ENCODE data around the gene ESPL1. TPM values are rescaled to one million over a fixed set of nuclear protein-coding genes. Genes with fewer than 3 reads are reported as not detected.

Gene ESPL1
- total RNA-seq, 1 donor from 2014 or later = 2.2 TPM

- H3K27me3 ChIP-seq (ENCODE audit: control insufficient read depth, insufficient read depth, low read length) = peaks cover 26% of the 10 kb centered on the region
- H3K36me3 ChIP-seq (ENCODE audit: control insufficient read depth, insufficient read depth, low read length) = no peaks in the 10 kb centered on the region
- DNase-seq (ENCODE audit: low read depth) = no peak
- H3K4me3 ChIP-seq (ENCODE audit: low read depth, low read length) = no peak overlapping the region
- no peak for TF ChIP-seq CTCF (IDR thresholded peaks at IDR 0.05; ENCODE audit: insufficient read depth, low read length, poor library complexity, severe bottlenecking)
These were observed 28.3 kb upstream of the ESPL1 start for GRCh38 chr12:53239643-53240258.

- H3K27me3 ChIP-seq (ENCODE audit: control insufficient read depth, insufficient read depth, low read length) = peaks cover 26% of the 10 kb centered on the region
These were observed 26.3 kb upstream of the ESPL1 start for GRCh38 chr12:53241623-53242412.

GRCh38 chr12:53244337-53244736 lies 23.8 kb upstream of the ESPL1 start:
- Histone ChIP-seq H3K27me3 (ENCODE audit: control insufficient read depth, insufficient read depth, low read length) (peaks cover 26% of the 10 kb centered on the region), H3K36me3 (ENCODE audit: control insufficient read depth, insufficient read depth, low read length) (no peaks in the 10 kb centered on the region), H3K4me3 (ENCODE audit: low read depth, low read length) (no peak overlapping the region)
- no peak for DNase-seq (ENCODE audit: low read depth)
- no peak for TF ChIP-seq CTCF (IDR thresholded peaks at IDR 0.05; ENCODE audit: insufficient read depth, low read length, poor library complexity, severe bottlenecking)

More at GRCh38 chr12:53241623-53242412, 26.3 kb upstream of the ESPL1 start:
- no peak for DNase-seq (ENCODE audit: low read depth)
- no peak for TF ChIP-seq CTCF (IDR thresholded peaks at IDR 0.05; ENCODE audit: insufficient read depth, low read length, poor library complexity, severe bottlenecking)
- no peaks in the 10 kb centered on the region for H3K36me3 ChIP-seq (ENCODE audit: control insufficient read depth, insufficient read depth, low read length)
- H3K4me3 ChIP-seq (ENCODE audit: low read depth, low read length) = no peak overlapping the region

GRCh38 chr12:53245286-53245685 lies 22.8 kb upstream of the ESPL1 start:
- H3K27me3 ChIP-seq (ENCODE audit: control insufficient read depth, insufficient read depth, low read length) = peaks cover 26% of the 10 kb centered on the region
- no peaks in the 10 kb centered on the region for H3K36me3 ChIP-seq (ENCODE audit: control insufficient read depth, insufficient read depth, low read length)
- H3K4me3 ChIP-seq (ENCODE audit: low read depth, low read length) = no peak overlapping the region
- DNase-seq (ENCODE audit: low read depth) = no peak
- no peak for TF ChIP-seq CTCF (IDR thresholded peaks at IDR 0.05; ENCODE audit: insufficient read depth, low read length, poor library complexity, severe bottlenecking)

GRCh38 chr12:53251477-53252348 lies 16.4 kb upstream of the ESPL1 start:
- peaks cover 2% of the 10 kb centered on the region for H3K36me3 ChIP-seq (ENCODE audit: control insufficient read depth, insufficient read depth, low read length)
- DNase-seq (ENCODE audit: low read depth) = no peak
- peak; percentile 47 for TF ChIP-seq CTCF (IDR thresholded peaks at IDR 0.05; ENCODE audit: insufficient read depth, low read length, poor library complexity, severe bottlenecking)
- H3K4me3 ChIP-seq (ENCODE audit: low read depth, low read length) = peak overlapping the region; percentile 79
- no peaks in the 10 kb centered on the region for H3K27me3 ChIP-seq (ENCODE audit: control insufficient read depth, insufficient read depth, low read length)

Measured in kidney epithelial cell (primary cell).